Omental fat pad (tissue), 4 donors: ENCODE measurements around the gene SHC3. TPM values are rescaled to one million over a fixed set of nuclear protein-coding genes. Genes with fewer than 3 reads are reported as not detected.

ENCODE experiments used
- ATAC-seq: fragments of 150-250 bp; one replicate; pipeline ENCODE4 v1.9.1; 2016; ENCODE audit warnings: mild to moderate bottlenecking, moderate library complexity; ENCODE audit not compliant: low FRiP score
- DNase-seq: peaks from one replicate; pipeline ENCODE4 v3.0.0-alpha.2; 2019; ENCODE audit warnings: low spot score
- total RNA-seq, 4 donors: library from RNA; depleted of rRNA; stranded (reverse); fragments of >200 nt; gene quantifications; one replicate each; pipeline ENCODE4 v1.1.0, GENCODE V29; 2016
- TF ChIP-seq, protein P1 (sequence below), 3 donors: fragments of 450-650 bp; IDR thresholded peaks; one replicate each; pipeline ENCODE4 v1.5.1; 2016 to 2017; ENCODE audit warnings: antibody characterized with exemption in 3 of 3, mild to moderate bottlenecking in 3 of 3, moderate library complexity in 2 of 3

The SHC3 gene
- total RNA-seq, 4 donors from 2014 or later = 1.1 to 7.4 (median 3.1) TPM

DNA sequence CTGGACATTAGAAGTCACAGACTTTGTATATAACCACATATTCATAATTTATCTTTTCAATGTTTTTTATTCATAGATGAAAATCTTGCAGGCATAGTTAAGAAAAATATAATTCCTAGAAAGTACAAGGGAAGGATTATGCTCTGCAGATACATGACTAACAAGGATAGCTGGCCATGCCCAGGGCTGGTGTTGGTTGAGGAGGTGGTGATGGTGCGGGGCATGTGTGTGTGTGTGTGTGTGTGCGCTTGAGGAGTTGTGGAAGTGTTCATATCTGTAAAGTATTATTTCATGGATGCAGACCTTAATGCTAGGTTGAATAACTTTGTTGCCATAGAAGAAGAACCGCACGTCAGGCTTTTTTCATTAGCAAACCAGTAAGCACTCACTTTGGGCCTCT lies 186.1 kb downstream of the SHC3 start:
- DNase-seq (no peak), ATAC-seq (no peak)
- TF ChIP-seq, protein P1, sequence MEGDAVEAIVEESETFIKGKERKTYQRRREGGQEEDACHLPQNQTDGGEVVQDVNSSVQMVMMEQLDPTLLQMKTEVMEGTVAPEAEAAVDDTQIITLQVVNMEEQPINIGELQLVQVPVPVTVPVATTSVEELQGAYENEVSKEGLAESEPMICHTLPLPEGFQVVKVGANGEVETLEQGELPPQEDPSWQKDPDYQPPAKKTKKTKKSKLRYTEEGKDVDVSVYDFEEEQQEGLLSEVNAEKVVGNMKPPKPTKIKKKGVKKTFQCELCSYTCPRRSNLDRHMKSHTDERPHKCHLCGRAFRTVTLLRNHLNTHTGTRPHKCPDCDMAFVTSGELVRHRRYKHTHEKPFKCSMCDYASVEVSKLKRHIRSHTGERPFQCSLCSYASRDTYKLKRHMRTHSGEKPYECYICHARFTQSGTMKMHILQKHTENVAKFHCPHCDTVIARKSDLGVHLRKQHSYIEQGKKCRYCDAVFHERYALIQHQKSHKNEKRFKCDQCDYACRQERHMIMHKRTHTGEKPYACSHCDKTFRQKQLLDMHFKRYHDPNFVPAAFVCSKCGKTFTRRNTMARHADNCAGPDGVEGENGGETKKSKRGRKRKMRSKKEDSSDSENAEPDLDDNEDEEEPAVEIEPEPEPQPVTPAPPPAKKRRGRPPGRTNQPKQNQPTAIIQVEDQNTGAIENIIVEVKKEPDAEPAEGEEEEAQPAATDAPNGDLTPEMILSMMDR (IDR thresholded peaks at IDR 0.05) = no peak

DNA sequence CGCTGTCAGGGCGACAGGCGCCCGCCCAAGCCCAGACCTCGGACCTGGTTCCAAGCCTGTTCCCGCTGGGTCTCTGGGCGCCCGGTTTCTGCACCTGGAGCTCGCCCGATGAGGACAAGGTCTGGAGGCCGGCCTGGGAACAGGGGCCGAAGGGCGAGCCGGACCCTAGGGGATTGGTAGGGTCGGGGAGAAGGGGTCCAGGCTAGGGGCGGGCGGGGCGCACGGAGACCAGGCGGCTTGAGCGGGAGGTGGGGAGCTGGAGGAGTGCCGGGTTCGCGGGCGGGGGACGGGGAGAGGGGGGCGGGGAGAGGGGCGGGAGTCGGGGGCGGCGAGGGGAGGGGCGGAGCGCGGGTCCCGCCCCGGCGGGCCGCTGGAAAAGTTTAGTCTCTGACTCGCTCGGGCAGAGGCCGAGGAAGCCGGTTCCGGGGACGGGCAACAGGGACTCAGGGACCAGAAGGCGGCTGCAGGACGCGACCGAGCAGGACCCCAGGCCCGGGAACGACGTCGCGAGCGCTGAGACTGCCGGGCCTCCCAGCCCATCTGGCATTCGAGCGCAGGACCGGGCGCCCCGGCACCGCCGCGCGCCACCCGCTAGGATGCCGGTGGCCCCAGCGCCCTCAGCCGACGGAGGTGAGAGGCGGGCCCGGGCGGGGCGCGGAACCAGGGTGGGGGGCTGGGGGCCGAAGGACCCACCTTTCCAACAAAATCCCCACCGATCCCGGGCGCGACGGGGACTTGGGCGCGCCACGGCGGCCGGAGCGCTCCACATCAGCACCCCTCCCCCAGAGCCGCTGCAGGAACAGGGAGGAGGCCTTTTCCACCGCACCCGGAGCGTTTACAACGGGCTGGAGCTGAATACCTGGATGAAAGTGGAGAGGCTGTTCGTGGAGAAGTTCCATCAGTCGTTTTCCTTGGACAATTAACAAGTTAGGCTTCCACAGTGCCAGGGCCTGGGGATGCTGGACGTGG lies 187.3 kb downstream of the SHC3 start, which contains the start of gene S1PR3:
TSS of gene S1PR3 (plus strand) at position 403 of the 969 bp plus-strand sequence. CDS start 9,733 bp downstream, outside the sequence.
- TF ChIP-seq, protein P1 (IDR thresholded peaks at IDR 0.05) = no peak
- no peak for DNase-seq
- ATAC-seq = peak; percentile 55

DNA sequence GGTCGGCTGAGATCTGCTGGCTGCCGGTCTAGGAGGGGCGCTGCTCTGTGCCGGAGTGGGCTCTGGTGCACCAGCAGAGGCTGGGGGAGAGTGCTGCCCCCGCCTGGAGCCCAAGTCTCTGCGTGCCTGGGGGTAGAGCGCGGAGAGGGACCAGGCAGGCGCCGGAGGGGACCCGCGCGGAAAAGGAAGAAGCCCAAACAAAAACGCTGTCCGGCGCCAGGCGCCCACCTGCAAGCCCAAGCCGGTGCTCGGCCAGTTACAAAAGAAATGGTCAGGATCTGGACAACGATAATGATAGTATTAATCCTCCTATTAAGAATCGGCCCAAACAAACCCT lies 187.9 kb downstream of the SHC3 start:
- TF ChIP-seq, protein P1 (IDR thresholded peaks at IDR 0.05) = no peak
- ATAC-seq = no peak
- no peak for DNase-seq

DNA sequence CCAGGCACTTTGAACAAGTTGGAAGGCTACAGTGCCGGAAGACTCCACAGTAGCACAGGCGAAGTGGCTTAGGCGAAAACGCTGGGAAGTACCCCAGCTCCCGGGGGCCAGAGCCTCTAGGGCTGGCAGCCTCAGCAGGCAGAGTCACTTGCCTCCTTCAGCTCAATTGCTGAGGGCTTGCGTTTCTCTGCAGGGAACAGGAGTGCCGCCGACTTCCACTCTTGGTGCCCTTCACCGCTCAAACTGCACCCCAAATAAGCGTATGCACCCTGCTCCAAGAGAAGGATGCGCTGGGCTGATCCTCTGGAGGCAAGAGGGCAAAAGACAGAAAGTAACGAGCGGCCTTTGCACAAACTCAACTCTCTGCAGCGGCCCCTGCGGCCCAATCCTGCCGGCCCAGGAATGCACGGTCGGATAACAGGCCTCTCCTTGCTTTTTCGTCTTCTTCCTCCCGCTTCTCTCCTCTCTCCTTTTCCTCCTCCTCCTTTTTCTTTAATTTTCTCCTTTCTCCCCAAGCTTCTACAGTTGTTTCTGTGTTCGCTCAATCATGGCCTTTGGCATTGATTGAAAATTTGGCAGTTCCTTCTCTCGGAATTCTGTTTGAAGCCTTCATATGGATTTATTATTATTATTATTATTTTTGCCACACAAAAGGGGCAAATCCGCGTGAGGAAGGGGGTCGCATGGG lies 188.4 kb downstream of the SHC3 start:
- TF ChIP-seq, protein P1 (IDR thresholded peaks at IDR 0.05) = no peak
- no peak for DNase-seq
- ATAC-seq = no peak

DNA sequence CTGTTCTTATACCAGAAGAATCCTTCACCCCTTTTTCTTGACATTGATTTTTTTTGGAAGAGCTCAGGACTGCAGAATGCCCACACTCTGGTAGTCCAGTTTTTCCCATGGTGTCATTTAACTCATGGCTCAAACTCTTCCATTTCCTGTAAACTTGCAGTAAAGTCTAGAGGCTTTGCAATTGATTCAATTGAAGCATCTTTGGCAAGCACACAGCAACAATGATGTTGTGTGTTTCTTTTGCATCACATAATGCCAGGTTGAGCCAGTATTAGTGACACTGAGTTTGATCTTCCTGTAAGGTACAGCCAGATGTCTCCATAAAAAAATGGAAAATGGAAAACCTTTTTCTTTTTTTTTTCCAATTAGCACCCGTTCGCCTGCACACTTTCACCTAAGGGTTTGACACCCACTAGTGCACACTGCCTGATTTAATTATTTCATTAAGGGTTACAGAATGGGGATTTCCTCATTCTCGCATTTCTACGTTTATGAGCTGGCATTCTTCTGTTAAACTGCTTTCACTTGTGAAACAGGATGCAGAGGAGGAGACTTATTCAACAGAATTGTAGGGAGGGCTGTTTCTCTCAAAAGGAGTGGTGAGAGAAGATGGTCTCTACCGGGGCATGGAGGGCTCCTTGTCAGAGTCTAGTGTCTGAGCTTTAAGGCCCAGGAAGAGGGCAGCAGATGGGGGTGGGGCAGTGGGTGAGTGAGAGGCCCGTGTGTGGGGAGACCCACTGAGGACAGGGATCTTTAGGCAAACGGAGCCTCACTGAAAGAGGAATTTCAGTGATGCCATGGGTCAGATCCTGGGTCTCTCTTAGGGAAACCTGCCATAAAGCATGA lies 189.6 kb downstream of the SHC3 start:
- peak; percentile 66 for ATAC-seq
- no peak for DNase-seq
- TF ChIP-seq, protein P1 (IDR thresholded peaks at IDR 0.05) = no peak

DNA sequence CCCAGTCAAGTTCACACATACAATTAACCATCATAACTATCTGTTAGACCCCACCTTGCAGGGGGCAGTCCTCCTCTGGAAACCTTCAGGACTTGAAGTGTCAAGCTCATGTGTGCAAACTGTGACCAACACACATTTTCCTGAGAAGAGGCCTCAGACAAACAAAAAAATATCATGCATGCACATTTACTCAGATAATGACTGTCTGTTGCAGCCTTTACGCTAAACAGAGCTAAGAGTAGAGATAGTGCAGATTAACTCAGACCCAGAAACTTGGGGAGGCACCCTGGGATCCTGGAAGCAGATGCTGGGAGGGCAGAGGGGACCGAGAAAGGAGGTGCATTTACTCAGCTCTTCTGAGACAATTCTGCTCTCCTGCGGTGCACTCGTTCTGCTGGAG lies 191.0 kb downstream of the SHC3 start:
- ATAC-seq = no peak
- TF ChIP-seq, protein P1 (IDR thresholded peaks at IDR 0.05) = no peak

More for the DNA sequence above, 191.0 kb downstream of the SHC3 start:
- no peak for DNase-seq
